K562 treated with DMSO at 1 percent for 48 hours (cell line): ENCODE results near the gene POU2F3. TPM values are rescaled to one million over a fixed set of nuclear protein-coding genes. Genes with fewer than 3 reads are reported as not detected.

ENCODE experiments used
- total RNA-seq: library from RNA; unstranded; fragments of 300-600 nt; gene quantifications from 2 replicates; pipeline ENCODE4 v1.2.3, GENCODE V29; 2022; ENCODE audit warnings: low replicate concordance; ENCODE audit errors: extremely low read depth

Gene POU2F3
- not detected in 2 replicates for total RNA-seq

GRCh38 chr11:120239713-120240640, at the start of gene POU2F3:
TSS of gene POU2F3 (plus strand) at chr11:120240140. CDS start at chr11:120240344, 204 bp downstream.

GRCh38 chr11:120210626-120211521, 29.1 kb upstream of the POU2F3 start, which contains the start of gene OAF:
TSS of gene OAF (plus strand) at chr11:120211032. CDS start at chr11:120211280, 248 bp downstream.

GRCh38 chr11:120324932-120325810, 85.2 kb downstream of the POU2F3 start, which contains the start of gene TLCD5:
TSS of gene TLCD5 (plus strand) at chr11:120325299. CDS start at chr11:120327442, 2,143 bp downstream.

GRCh38 chr11:120335908-120336640, 96.1 kb downstream of the POU2F3 start, which contains the start of gene ARHGEF12:
TSS of gene ARHGEF12 (plus strand) at chr11:120336413. CDS start at chr11:120337244, 831 bp downstream.

Other genes starting within 250 kb of the POU2F3 start
- gene TRIM29, start 102.0 kb upstream of the POU2F3 start, total RNA-seq, result not detected in 2 replicates
- gene OAF, start 29.1 kb upstream of the POU2F3 start, total RNA-seq, result not detected in 2 replicates
- gene TLCD5, start 85.2 kb downstream of the POU2F3 start, total RNA-seq, result not detected in 2 replicates
- 143 TPM in 1 of 2 replicates, not detected in the other for gene ARHGEF12, start 96.3 kb downstream of the POU2F3 start, total RNA-seq